Esophagus squamous epithelium (tissue), 4 donors: ENCODE results near the gene KLHL41.

Source experiments
- POLR2A ChIP-seq, 4 donors: fragments of 450-650 bp; IDR thresholded peaks; one replicate each; pipeline ENCODE4 v1.6.1; 2017; ENCODE audit warnings: antibody characterized with exemption in 4 of 4, mild to moderate bottlenecking in 4 of 4, moderate library complexity in 3 of 4
- TF ChIP-seq, protein P1 (sequence below), 6 experiments: fragments of 450-650 bp in 4 of 6; fragments of 200-600 bp in 2 of 6; sonication (generic) in 2 of 6; IDR thresholded peaks; one replicate each; pipeline ENCODE4 v1.5.1; 2016 to 2019; ENCODE audit warnings: antibody characterized with exemption in 6 of 6, mild to moderate bottlenecking in 4 of 6, moderate library complexity in 4 of 6

DNA sequence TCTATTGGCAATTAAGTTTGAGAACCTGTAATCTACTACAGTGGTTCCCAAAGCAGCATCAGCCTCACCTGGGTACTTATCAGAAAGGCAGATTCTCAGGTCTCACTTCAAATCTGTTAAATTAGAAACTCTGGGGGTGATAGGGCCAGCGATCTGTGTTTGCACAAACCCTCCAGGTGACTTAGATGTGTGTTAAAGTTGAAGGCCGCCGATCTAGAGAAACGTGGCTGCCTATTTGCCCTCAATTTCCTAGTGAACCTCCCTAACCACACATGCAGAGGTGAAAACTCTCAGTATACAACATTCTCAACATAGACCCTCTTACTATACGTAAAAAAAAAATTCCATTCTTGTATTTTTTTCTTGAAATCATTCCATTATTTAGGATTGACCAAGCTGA, 14.2 kb downstream of the KLHL41 start:
- TF ChIP-seq, protein P1, sequence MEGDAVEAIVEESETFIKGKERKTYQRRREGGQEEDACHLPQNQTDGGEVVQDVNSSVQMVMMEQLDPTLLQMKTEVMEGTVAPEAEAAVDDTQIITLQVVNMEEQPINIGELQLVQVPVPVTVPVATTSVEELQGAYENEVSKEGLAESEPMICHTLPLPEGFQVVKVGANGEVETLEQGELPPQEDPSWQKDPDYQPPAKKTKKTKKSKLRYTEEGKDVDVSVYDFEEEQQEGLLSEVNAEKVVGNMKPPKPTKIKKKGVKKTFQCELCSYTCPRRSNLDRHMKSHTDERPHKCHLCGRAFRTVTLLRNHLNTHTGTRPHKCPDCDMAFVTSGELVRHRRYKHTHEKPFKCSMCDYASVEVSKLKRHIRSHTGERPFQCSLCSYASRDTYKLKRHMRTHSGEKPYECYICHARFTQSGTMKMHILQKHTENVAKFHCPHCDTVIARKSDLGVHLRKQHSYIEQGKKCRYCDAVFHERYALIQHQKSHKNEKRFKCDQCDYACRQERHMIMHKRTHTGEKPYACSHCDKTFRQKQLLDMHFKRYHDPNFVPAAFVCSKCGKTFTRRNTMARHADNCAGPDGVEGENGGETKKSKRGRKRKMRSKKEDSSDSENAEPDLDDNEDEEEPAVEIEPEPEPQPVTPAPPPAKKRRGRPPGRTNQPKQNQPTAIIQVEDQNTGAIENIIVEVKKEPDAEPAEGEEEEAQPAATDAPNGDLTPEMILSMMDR (IDR thresholded peaks at IDR 0.05): no peak
- TF ChIP-seq POLR2A (IDR thresholded peaks at IDR 0.05): no peak
